Adrenal gland (tissue), 5 donors: Measurements from ENCODE around the gene TBXAS1.

Source experiments
- POLR2A ChIP-seq, 2 donors: fragments of 450-650 bp; IDR thresholded peaks; one replicate each; pipeline ENCODE4 v1.6.1; 2017; ENCODE audit warnings: antibody characterized with exemption in 2 of 2, mild to moderate bottlenecking in 2 of 2, moderate library complexity in 1 of 2
- TF ChIP-seq, protein P1 (sequence below), 6 experiments: fragments of 450-650 bp in 4 of 6; fragments of 200-600 bp in 2 of 6; sonication (generic) in 1 of 6; IDR thresholded peaks; 1 replicate in 5 of 6; 2 replicates in 1 of 6; pipeline versions ENCODE4 v1.5.1 to v1.8.0; 2016 to 2021; ENCODE audit warnings: antibody characterized with exemption in 6 of 6, mild to moderate bottlenecking in 2 of 6, moderate library complexity in 1 of 6
- donor health status: DM: no; HTN: no; CAD: no.

DNA sequence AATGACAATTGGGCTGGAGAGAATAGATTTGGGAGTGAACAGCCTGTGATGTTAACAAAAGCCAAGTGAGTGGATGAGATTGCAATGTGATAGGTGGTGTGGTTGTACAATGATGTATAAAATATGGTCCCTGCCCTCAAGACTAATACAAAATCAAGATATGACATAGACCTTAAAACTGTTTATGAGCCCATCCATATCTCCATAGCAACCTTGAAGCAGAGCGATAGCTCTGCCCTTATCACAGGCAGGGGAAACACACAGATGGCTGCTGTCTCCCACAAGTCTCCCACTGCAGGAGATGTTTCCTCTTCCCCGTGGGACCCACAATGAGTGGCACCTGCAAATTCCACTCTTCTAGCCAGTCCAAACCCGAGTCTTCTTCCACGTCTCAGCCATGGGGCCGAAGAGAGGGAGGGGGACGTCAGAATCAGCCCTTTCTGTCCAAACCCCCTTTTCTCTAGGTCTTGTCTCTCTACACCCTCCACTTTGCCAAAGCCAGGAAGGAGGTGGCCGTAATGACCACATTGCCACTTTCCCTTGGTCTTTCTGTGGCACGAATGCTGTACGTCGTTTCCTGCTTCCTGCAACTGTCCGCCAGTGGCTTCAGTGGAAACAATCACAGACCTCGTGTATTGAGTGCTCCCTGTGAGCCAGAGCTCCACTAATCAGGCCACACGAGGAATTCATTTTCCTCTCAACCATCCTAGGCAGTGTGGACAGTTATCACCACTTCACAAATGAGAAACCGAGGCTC lies 7.5 kb upstream of the TBXAS1 start:
- TF ChIP-seq, protein P1, sequence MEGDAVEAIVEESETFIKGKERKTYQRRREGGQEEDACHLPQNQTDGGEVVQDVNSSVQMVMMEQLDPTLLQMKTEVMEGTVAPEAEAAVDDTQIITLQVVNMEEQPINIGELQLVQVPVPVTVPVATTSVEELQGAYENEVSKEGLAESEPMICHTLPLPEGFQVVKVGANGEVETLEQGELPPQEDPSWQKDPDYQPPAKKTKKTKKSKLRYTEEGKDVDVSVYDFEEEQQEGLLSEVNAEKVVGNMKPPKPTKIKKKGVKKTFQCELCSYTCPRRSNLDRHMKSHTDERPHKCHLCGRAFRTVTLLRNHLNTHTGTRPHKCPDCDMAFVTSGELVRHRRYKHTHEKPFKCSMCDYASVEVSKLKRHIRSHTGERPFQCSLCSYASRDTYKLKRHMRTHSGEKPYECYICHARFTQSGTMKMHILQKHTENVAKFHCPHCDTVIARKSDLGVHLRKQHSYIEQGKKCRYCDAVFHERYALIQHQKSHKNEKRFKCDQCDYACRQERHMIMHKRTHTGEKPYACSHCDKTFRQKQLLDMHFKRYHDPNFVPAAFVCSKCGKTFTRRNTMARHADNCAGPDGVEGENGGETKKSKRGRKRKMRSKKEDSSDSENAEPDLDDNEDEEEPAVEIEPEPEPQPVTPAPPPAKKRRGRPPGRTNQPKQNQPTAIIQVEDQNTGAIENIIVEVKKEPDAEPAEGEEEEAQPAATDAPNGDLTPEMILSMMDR (IDR thresholded peaks at IDR 0.05), result no peak
- no peak for TF ChIP-seq POLR2A (IDR thresholded peaks at IDR 0.05)
